Glomerular endothelial cell (primary cell): ENCODE results near the gene SMOC1. TPM values are rescaled to one million over a fixed set of nuclear protein-coding genes. Genes with fewer than 3 reads are reported as not detected.

Experiments
- DNase-seq: peaks from one replicate; pipeline ENCODE4 v3.0.0-alpha.2; 2011; ENCODE audit warnings: low read depth, low spot score; ENCODE audit errors: extremely low read depth
- total RNA-seq: library from RNA; depleted of rRNA; stranded (reverse); fragments of >200 nt; gene quantifications from 2 replicates; pipeline ENCODE4 v1.2.3, GENCODE V29; 2015

SMOC1 gene
- total RNA-seq, 1 donor from 2014 or later = 1.1 TPM

- no peak for DNase-seq
Observed at GRCh38 chr14:69973846-69974245, 94.6 kb downstream of the SMOC1 start.

GRCh38 chr14:69979882-69980281 lies 100.7 kb downstream of the SMOC1 start:
- DNase-seq = no peak

DNA sequence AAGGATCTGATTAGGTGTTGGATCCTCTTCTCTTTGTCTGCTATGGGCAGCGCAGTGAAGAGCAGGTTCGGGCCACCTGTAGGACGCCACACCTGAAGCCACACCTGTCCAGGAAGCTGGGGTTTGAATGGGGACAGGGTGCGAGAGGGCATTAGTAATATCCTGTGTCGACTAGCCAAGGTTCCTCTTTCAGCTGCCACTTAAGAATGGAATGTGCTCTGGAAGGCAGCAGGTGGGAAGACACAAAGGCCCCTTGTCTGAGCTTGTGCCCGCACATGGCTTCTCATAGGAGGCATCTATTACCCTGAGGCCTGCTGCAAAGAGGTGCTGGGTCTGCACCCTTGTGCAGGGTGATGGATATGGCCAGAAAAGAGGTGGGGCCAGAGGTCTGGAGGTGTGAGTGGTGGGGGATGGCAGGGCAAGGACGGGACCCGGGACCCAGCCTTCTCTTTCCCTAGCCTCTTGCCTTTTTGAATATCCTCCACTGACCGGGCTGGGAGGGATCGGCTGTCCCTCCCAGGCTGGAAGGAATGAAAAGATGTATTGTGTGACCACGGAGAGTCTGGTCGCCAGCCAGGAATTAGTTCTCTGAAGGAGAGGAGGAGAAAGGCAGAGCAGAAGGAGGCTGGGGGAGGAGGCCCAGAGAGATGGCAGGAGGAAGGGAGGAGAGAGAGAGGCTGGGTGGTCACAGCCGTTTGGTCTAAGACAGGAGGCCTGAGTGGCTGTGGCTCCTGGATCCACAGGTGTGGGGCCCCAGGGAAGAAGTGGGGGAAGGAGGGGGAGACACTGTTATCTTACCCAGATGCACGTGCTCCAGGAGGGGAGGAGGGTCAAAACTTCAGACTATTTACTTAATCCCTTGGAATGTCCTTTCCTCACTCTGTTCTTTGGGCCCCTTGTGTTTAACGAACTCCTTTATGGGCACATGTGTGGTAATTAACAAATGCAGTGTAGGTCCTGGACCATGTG lies 101.5 kb downstream of the SMOC1 start:
- no peak for DNase-seq

- no peak for DNase-seq
Observed at GRCh38 chr14:69982220-69982839, 103.1 kb downstream of the SMOC1 start.

- no peak for DNase-seq
Observed at GRCh38 chr14:69982886-69983285, 103.7 kb downstream of the SMOC1 start.

DNA sequence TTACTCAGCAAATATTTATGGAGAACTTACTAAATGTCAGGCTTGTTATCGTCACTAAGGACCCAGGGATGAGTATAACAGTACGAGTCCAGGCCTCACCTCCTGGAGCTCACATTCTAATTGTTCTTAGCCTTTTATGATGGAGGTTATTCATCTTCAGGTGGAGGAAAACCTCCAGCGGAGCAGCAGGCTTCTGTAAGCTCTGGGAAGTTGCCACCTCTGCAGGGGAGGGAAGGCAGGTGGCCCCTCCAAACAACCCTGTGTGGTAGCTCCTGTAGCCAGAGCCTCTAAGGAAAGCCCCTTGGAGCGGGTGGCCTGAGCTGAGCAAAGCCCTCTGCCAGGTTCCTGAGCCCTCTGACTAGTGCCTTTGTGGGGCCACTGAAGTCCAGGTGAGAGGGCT lies 104.1 kb downstream of the SMOC1 start:
- no peak for DNase-seq

GRCh38 chr14:69985463-69985862 lies 106.2 kb downstream of the SMOC1 start:
- DNase-seq = no peak

DNA sequence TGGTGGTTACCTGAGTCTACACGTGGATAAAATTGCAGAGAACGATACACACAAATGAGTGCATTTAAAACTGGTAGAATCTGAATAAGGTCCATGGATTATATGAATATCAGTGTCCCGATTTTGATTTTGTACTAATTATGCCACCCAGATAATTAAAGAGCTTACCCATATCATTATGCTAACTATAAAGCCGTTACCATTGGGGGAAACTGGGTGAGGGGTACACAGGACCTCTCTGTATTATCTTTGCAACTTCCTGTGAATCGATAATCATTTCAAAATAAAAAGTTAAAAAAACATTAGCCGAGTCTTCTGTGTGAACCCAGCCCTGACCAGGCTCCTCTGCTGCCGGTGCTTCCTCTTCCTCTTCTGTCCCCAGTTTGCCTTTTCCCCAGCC lies 107.1 kb downstream of the SMOC1 start:
- DNase-seq = no peak

- DNase-seq = no peak
Observed at GRCh38 chr14:69987406-69988121, 108.3 kb downstream of the SMOC1 start.

- no peak for DNase-seq
Observed at GRCh38 chr14:69988979-69989378, 109.8 kb downstream of the SMOC1 start.

DNA sequence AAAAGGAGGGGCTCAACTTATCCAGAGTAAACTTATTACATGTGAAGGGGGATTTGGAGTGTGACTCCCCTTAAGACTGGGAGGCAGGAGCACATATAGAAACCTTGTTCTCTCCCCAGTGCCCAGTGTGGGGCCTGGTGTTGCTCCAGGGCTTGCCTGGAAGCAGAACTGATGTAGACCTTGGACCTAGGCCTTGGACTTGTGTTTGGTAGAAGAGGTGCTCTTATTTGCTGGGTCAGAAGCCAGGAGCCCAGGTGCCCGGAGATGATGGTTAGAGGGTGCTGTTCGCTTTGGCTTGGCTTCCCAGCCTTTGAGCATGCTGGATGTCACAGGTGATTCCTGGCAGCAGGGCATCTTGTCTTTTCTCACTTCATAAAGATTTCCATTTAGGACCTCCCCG lies 110.4 kb downstream of the SMOC1 start:
- no peak for DNase-seq

- no peak for DNase-seq
Observed at GRCh38 chr14:69990323-69990722, 111.1 kb downstream of the SMOC1 start.

DNA sequence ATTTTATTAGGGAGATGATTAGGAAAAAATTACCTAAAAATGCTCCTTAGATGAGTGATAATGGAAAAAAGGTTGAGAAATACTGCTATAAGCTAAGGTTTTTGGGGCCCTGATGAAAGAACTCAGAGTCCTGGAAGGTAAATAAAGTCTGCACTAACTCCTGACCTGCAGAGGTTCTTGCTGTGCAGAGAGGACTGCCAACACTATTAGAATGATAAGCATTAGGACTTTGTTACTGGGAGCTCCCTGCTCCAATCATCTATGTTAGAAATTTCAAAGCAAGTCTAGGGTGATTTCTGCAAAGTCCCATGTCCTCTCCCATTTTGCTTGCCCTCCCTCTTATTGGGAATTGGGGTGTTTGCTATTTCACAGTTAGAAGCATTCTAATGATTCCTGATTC lies 112.2 kb downstream of the SMOC1 start:
- no peak for DNase-seq

GRCh38 chr14:69992564-69992963 lies 113.3 kb downstream of the SMOC1 start:
- no peak for DNase-seq

GRCh38 chr14:69993326-69993725 lies 114.1 kb downstream of the SMOC1 start:
- no peak for DNase-seq

- DNase-seq = no peak
Observed at GRCh38 chr14:69994002-69994401, 114.8 kb downstream of the SMOC1 start.

GRCh38 chr14:69996216-69996615 lies 117.0 kb downstream of the SMOC1 start:
- no peak for DNase-seq

- no peak for DNase-seq
Observed at GRCh38 chr14:69997849-69998248, 118.6 kb downstream of the SMOC1 start.

- peak; percentile 16 for DNase-seq
Observed at GRCh38 chr14:69999261-69999674, 120.1 kb downstream of the SMOC1 start.

- no peak for DNase-seq
Observed at GRCh38 chr14:70000601-70001000, 121.4 kb downstream of the SMOC1 start.

DNA sequence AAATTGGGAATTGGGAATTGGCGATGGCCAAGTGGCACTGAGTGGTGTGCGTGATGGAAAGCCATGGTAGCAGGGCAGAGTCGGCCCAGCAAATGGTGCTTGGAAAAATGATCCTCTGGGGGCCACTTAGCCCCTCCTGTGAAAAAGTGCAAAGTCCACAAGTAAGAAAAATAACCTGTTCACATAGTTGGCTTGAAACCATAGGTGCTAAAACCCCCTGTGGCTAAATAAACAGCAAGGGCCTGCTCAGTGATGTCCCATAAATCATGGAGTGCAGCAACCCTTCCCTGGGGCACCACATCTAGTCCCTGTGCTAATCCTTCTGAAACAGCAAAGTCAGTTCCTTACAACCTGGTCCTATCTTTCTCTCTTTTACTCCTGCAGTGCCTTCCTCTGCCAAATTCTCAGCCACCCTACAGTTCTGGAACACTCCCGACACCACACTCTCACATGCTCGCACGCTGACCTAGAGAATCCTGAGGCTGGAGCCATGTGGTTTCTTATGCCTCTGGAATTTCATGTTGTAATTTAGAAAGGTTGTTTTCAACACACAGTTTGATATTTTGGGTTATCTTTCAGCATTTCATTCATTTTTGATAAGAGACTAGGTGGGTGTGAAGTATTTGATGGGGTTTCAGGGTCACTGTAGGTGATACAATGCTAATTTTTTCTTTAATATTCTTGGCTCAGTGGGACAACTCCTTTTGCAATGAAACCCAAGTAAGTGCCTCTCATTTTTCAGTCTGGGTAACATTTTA lies 123.6 kb downstream of the SMOC1 start:
- no peak for DNase-seq
